Measurements from ENCODE around the gene OR52E2. TPM values are rescaled to one million over a fixed set of nuclear protein-coding genes. Genes with fewer than 3 reads are reported as not detected.

OR52E2 gene
- not detected for total RNA-seq

- Histone ChIP-seq H3K4me1 (replicated peaks) (no peaks in the 10 kb centered on the region), H3K9me3 (no peaks in the 10 kb centered on the region), H3K27ac (no peak within 1 kb of the TSS), H3K27me3 (replicated peaks; ENCODE audit: insufficient read depth) (no peaks in the 10 kb centered on the region), H3K4me3 (no peak within 1 kb of the TSS), H3K36me3 (no peaks in the 10 kb centered on the region)
- WGBS: 92% methylated on average over 3 of the region's 3 CpGs
- no peak for DNase-seq (ENCODE audit: low spot score)
- TF ChIP-seq POLR2A (IDR thresholded peaks at IDR 0.05) (no peak), CTCF (IDR thresholded peaks at IDR 0.05) (no peak), POLR2AphosphoS5 (IDR thresholded peaks at IDR 0.05) (no peak)
- intact Hi-C loops (cut with DNase I): no loop called here
These were observed at the start of gene OR52E2 for GRCh38 chr11:5059391-5059790. TSS of gene OR52E2 (minus strand) at chr11:5059627. CDS start at chr11:5059627, 0 bp downstream.

- WGBS: 71% methylated on average over 3 of the region's 3 CpGs
- Histone ChIP-seq H3K9me3 (no peaks in the 10 kb centered on the region), H3K27me3 (replicated peaks; ENCODE audit: insufficient read depth) (no peaks in the 10 kb centered on the region), H3K27ac (no peak overlapping the region), H3K4me3 (no peak overlapping the region), H3K4me1 (replicated peaks) (no peaks in the 10 kb centered on the region), H3K36me3 (no peaks in the 10 kb centered on the region)
- no peak for DNase-seq (ENCODE audit: low spot score)
- intact Hi-C loops (cut with DNase I): no loop called here
- no peak for TF ChIP-seq POLR2A (IDR thresholded peaks at IDR 0.05)
- TF ChIP-seq CTCF (IDR thresholded peaks at IDR 0.05): no peak
- TF ChIP-seq POLR2AphosphoS5 (IDR thresholded peaks at IDR 0.05): no peak
These were observed 47.9 kb upstream of the OR52E2 start for GRCh38 chr11:5107285-5107684.

GRCh38 chr11:5103066-5103465, 43.6 kb upstream of the OR52E2 start:
- intact Hi-C loops (cut with DNase I): no loop called here
- H3K4me3 ChIP-seq: no peak overlapping the region

GRCh38 chr11:5102246-5102645, 42.8 kb upstream of the OR52E2 start:
- no peak overlapping the region for H3K27ac ChIP-seq

More at GRCh38 chr11:5103066-5103465, 43.6 kb upstream of the OR52E2 start:
- H3K4me1 ChIP-seq (replicated peaks): no peaks in the 10 kb centered on the region
- H3K27ac ChIP-seq: no peak overlapping the region
- no peaks in the 10 kb centered on the region for H3K36me3 ChIP-seq
- H3K27me3 ChIP-seq (replicated peaks; ENCODE audit: insufficient read depth): no peaks in the 10 kb centered on the region
- DNase-seq (ENCODE audit: low spot score): no peak
- TF ChIP-seq POLR2AphosphoS5 (IDR thresholded peaks at IDR 0.05) (no peak), POLR2A (IDR thresholded peaks at IDR 0.05) (no peak), CTCF (IDR thresholded peaks at IDR 0.05) (no peak)
- H3K9me3 ChIP-seq: no peaks in the 10 kb centered on the region

More at GRCh38 chr11:5102246-5102645, 42.8 kb upstream of the OR52E2 start:
- Histone ChIP-seq H3K27me3 (replicated peaks; ENCODE audit: insufficient read depth) (no peaks in the 10 kb centered on the region), H3K4me1 (replicated peaks) (no peaks in the 10 kb centered on the region), H3K4me3 (no peak overlapping the region), H3K9me3 (no peaks in the 10 kb centered on the region), H3K36me3 (no peaks in the 10 kb centered on the region)
- WGBS: 37% methylated on average over 2 of the region's 2 CpGs
- intact Hi-C loops (cut with DNase I): no loop called here
- TF ChIP-seq POLR2AphosphoS5 (IDR thresholded peaks at IDR 0.05) (no peak), POLR2A (IDR thresholded peaks at IDR 0.05) (no peak), CTCF (IDR thresholded peaks at IDR 0.05) (no peak)
- no peak for DNase-seq (ENCODE audit: low spot score)
